ENCODE data around the gene AFAP1L2.

GRCh38 chr10:114359953-114360345, 44.4 kb downstream of the AFAP1L2 start:
- TF ChIP-seq CTCF (IDR thresholded peaks at IDR 0.05) (no peak), EZH2 (IDR thresholded peaks at IDR 0.05; ENCODE audit: borderline replicate concordance, insufficient read depth, low read depth, low read length, poor library complexity, severe bottlenecking) (no peak)
